HG02610 (cell line): ENCODE data around the gene TACR2.
"Not testable (repeated sequence)": the region's sequence is repeated elsewhere in the genome, so short reads cannot be mapped to it uniquely, and the experiment has no call there.

Experiments used
- ATAC-seq: cut with Tn5 transposase; IDR thresholded peaks from one replicate; pipeline ENCODE4 v1.9.1; 2021; ENCODE audit warnings: mild to moderate bottlenecking, moderate library complexity; ENCODE audit not compliant: unreplicated experiment

Gene TACR2

GRCh38 chr10:69451209-69451783 is 34.6 kb upstream of the TACR2 start, which contains the start of gene TSPAN15:
TSPAN15 (plus strand) TSS chr10:69451465; CDS start chr10:69451595, 130 bp downstream.
- peak; percentile 85 for ATAC-seq

GRCh38 chr10:69450395-69450794 is 33.7 kb upstream of the TACR2 start:
- not testable (repeated sequence) for ATAC-seq

DNA sequence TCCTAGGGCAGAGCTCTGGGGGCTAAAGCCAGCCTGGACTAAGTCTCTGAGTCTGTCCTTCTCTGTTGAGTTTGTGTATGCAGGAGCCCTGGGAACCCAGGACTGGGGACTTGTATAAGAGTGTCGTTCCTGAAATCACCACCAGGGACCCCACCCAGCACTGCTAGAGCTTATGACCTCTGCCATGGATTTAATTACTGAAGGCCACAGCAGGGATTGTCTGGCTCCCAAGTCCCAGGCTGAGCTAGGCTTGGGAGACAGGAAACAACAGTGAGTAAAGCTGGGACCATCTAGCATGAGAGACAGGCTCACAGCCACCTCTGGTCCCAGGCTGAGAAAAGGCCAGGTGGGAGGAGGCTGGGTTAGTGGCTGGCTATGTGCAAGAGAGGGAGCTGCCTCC is 33.1 kb upstream of the TACR2 start:
- peak; percentile 44 for ATAC-seq

DNA sequence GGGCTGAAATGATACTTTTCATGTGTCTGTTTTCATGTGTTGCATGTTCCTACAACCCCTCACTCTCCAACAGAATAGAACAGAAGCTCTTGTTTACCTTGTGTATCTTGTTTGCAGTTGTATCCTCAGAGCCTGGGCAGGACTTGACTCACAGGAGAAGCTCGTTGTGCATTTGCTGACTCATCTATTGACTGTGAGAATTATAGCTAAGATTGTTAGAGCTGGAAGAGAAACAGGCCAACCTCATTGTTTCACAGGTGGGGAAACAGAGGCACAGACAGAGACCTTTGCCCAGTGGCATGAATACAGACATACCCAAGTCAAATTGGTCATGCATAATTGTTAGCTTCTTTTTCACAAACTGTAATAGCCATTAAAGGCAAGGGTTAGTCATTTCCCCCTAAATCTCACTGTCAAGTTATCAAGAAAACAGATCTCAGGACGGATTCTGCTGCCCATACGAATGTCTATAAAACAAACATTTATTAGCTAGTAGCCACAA is 30.0 kb upstream of the TACR2 start:
- ATAC-seq, result no peak

DNA sequence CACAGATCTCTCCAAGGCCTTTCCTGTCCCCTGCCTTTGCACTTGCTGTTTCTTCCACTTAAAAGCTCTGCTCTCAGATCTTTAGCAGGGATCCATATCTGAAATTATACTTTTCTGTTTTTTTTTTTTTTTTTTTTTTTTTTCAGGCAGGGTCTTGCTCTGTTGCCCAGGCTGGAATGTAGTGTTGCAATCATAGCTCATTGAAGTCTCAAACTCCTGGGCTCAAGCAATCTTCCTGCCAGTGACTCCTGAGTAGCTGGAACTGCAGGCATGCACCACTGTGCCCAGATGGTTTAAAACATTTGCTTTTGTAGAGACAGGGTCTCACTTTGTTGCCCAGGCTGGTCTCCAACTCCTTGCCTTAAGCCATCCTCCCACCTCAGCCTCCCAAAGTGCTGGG is 29.5 kb upstream of the TACR2 start:
- ATAC-seq, result no peak

DNA sequence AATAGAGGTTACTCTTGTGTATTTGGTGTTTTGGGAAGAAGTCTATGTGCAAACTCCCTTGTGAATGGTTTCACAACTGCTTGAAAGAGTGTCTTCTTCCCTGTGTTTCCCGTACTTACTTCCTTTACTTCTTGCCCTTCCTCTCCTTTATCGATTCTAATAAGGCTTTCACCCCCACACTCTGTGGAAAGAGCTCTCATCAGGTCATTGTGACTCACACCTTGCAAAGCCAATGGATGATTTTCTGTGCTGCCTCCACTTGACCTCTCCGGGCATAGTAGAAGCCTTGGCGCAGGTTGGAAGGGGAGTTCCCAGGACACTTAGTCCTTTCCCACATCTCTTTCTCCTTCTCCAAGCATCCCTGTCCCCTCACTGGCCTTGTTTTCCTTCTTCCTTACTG is 28.3 kb upstream of the TACR2 start:
- no peak for ATAC-seq

DNA sequence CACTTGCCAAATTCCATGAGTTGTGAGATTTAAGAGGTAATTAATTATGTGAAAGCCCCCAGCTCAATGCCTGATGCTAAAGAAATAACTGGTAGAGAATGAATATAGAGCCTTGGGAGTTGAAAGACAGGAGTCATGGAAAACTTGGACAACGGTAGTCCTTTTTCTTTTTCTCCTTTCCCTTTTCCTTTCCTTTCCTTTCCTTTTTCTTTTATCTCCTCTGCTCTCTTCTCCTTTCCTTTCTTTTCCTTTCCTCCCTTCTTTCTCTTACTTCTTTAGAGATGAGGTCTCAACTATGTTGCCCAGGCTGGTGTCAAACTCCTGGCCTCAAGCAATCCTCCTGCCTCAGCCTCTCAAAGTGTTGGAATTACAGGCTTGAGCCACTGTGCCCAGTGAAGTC is 26.6 kb upstream of the TACR2 start:
- ATAC-seq, result no peak

GRCh38 chr10:69439813-69440506 is 23.2 kb upstream of the TACR2 start:
- no peak for ATAC-seq

DNA sequence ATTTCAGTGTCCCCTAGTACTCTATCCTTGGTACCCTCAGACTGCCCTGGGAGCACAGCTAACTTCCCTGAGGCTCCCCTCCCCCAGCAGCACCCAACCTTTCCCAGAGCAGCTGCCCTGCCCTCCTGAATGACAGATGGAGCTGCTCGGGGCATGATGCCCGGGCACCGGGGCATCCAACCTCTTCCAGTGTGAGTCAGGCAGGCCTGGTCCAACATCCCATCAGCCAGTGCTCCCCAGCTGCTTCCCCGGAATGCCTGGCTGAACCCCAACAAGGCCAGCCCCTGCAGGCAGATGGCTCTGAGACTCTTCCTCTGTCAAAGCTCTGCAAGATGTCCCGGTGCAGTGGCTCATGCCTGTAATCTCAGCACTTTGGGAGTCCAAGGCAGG is 22.6 kb upstream of the TACR2 start:
- ATAC-seq, result no peak

GRCh38 chr10:69438536-69439349 is 22.0 kb upstream of the TACR2 start:
- no peak for ATAC-seq

DNA sequence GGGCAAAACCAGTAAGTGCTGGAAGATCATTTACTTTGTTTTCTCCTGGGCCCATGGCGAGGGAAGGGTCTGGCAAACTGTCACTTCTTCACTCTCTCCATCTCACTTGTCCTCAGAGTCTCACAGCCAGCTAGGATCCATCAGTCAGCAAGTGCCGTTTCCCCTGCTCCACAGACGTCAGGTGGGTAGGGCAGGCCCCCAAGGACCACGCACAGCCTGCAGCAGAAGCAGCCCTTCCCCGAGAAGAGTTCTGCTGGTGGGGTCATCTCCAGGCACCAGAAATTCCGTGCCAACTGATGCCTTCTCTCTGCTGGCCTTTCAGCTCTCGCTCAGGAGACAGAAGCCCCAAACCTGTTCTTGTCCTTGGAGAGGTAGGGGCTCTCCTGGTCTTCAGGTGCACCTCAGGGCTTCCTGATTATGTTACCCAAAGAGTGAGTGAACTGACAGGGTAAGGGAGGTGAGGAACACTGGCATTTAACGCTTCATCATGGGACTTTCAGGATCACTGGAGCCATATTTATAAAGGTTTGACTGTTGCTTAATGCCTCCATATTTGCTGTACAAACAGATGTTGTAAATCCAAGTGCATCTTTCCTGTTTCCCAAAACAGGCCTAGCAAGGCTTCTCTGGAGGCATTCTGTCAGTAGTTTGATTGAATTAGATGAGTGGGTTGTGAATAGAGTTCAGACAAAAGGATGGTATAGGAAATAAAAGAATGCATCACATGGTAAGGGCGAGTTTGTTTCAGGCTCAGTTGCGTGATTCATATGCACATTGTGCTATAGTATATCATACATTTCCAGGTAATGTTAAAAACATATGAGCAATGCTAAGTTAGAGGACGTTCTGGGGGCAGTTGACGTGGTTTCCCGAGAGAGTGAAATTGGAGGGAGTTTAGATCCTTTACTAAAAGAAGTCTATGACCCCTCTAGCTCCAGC is 20.9 kb upstream of the TACR2 start:
- ATAC-seq, result no peak

DNA sequence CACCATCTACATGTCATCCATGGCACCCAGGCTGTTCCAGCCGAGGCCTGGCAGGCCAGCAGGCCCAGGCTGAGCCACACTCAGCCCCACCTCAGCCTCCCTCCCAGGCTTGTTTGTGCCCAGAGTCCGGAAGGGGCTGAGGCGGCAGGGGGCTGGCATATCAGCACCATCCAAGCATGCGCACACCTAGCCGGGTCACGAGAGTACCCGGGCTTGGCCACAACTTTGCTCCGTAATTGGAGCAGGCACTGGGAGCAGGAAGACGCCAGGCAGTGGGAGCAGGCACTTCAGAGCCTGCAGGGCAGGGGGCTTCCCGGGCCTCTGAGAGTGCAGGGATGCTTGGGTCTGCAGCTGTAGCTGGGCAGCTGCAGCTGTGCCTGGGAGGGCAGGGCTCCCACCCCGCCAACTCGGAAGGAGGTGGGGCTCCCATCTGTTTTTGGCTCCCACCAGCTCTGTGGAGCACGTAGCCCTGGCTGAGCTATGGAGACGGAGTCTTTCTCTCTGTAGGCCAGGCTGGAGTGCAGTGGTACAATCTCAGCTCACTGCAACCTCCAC is 19.3 kb upstream of the TACR2 start:
- ATAC-seq, result no peak

DNA sequence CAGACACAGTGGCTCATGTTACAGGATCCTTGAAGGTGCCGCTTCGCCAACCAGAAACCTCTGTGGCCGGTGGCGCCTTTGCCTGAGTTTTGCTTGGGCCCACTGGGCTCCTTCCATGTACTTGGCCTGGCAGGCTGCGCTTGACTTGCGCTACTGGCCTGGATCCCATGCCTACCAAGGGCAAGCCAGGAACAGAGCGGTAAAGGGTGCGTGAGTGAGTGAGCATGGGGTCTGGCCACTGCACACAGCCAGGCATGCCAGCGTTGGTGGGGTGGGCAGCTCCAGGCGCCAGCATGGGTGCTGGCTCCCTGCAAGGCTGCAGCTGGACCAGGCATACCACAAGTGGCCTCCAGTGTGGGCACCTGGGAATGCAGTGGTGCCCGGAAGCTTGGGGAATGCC is 18.2 kb upstream of the TACR2 start:
- ATAC-seq, result no peak

DNA sequence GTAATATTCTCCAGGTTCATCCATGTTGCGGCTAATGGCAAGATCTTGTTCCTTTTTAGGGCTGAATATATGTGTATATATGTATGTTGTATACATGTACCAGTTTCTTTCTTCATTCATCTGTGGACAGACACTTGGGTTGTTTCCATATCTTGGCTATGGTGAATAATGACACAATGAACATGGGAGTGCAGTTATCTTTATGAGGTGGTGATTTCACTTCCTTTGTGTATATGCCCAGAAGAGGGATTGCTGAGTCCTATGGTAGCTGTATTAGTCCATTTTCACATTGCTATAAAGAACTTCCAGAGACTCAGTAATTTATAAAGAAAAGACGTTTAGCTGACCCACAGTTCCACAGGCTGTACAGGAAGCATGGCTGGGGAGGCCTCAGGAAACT is 17.5 kb upstream of the TACR2 start:
- ATAC-seq, result no peak

- ATAC-seq, result no peak
Measured at GRCh38 chr10:69428165-69428564, 11.4 kb upstream of the TACR2 start.

DNA sequence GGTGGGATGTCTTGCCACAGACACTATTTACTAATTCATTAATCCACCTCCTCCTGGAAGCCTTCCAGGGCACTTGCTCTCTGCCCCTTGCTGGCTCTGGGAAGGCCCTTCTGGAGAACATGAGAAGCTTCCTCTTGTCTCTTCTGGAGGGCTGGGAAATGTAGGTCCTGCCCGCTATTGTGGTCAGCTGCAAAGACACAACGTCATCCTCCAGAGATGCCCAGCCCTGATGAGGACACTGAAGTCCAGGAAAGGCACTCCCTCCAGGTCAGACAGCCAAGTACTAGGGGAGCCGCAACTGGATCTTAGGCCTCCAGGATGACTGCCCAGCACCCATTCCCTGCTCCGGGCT is 9.6 kb upstream of the TACR2 start:
- no peak for ATAC-seq

GRCh38 chr10:69425511-69426298 is 9.0 kb upstream of the TACR2 start:
- ATAC-seq, result no peak

GRCh38 chr10:69425041-69425440 is 8.3 kb upstream of the TACR2 start:
- no peak for ATAC-seq

DNA sequence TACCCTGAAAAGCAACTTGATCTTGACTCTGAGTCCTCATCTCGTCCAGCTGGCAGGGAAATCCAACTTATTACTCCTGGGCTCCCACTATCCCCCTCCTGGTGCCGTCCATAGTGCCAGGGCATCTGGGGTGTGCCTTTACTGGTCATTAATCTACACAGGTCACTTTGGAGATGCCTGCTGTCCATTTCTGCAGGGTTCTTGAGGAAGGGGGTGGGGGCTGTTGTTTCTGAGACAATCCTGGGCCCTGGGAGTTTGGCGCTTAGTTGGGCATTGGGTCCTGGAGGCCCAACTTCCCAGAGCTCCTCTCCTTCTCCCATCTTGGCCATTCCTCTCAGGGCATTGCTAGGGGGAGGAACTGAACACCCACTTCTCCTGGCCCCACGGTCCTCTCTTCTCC is 6.0 kb upstream of the TACR2 start:
- no peak for ATAC-seq
